Keratinocyte (primary cell): Measurements from ENCODE around the gene ENO2.

Experiments used
- CTCF ChIP-seq, 3 experiments: IDR thresholded peaks in 1 of 3; conservative IDR thresholded peaks in 1 of 3; optimal IDR thresholded peaks in 1 of 3; 2 replicates in 2 of 3; 3 replicates in 1 of 3; pipeline versions ENCODE3 to v1.5.1; 2011; ENCODE audit warnings: low read length in 3 of 3, mild to moderate bottlenecking in 3 of 3, moderate library complexity in 2 of 3, control low read depth in 1 of 3, inconsistent platforms in 1 of 3; ENCODE audit not compliant: insufficient read depth in 2 of 3; ENCODE audit errors: extremely low read depth in 1 of 3
- EZH2 ChIP-seq: IDR thresholded peaks from one replicate; pipeline ENCODE4 v1.6.1; 2012; ENCODE audit warnings: inconsistent platforms, mild to moderate bottlenecking, low read length, moderate library complexity

- TF ChIP-seq CTCF (optimal IDR thresholded peaks at IDR 0.05 in 1 of 3, IDR thresholded peaks at IDR 0.05 in 1 of 3, conservative IDR thresholded peaks at IDR 0.05 in 1 of 3; ENCODE audit: extremely low read depth in 1 of 3, insufficient read depth in 2 of 3, low read length in 3 of 3) (no peak), EZH2 (no peak)
These were observed 10.8 kb downstream of the ENO2 start for GRCh38 chr12:6925239-6925539.
